GM21526 (cell line): Measurements from ENCODE around the gene ADAM19.

Experiments
- ATAC-seq: cut with Tn5 transposase; IDR thresholded peaks from one replicate; pipeline ENCODE4 v1.9.1; 2021; ENCODE audit warnings: moderate library complexity; ENCODE audit not compliant: unreplicated experiment, low FRiP score

Gene ADAM19

DNA sequence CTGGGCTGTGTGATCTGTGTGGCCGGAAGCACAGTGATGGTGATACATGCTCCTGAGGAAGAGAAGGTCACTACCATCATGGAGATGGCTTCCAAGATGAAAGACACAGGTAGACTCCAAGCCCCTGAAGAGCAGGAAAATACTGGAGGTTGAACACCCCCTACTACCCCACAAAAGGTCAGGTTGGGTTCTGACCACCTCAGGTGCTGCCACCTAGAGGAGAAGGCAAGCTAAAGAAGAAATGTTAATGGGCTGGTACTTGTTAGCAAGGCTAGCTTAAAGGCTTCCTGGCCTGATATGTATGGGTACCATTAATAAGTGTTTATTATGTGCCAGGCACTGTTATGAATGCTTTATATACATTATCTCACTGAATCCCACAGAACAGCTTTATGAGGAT lies 103.9 kb downstream of the ADAM19 start:
- ATAC-seq: no peak

DNA sequence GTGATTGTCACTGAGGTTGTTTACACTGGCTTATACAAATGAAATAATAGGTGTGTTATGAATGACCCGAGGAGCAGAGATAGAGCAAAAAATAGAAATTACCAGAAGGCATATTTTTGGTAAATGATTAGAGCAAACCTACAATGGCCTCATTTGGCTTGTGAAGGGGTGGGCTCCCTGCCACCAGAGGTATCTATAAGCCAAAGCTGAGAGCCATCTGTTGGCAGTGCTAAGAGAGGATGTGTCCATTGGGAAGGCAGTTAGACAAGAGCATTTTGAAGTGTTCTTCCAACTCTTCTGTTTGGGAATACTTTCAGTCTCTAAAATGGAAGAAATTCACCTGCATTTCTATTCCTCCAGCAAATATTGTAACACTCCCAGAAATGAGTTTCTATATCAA lies 104.9 kb downstream of the ADAM19 start:
- ATAC-seq: no peak

DNA sequence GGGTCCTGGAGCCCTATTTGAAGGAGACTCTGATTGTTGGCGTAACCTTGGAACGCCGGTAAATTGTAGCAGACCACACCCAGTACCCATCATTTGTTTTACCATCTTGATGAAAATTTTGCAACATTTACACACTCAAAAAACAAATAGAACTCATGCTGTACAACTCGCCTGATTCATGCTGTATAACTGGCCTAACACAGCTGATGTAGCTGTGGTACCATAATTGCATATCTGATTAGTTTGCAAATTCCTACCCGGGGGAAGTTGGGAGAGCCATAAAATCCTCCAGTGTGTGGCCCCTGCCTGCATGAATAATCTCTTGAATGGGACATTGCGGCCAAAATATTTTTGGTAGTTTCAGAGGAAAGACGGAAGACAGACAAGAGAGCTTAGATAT lies 105.9 kb downstream of the ADAM19 start:
- ATAC-seq: no peak

DNA sequence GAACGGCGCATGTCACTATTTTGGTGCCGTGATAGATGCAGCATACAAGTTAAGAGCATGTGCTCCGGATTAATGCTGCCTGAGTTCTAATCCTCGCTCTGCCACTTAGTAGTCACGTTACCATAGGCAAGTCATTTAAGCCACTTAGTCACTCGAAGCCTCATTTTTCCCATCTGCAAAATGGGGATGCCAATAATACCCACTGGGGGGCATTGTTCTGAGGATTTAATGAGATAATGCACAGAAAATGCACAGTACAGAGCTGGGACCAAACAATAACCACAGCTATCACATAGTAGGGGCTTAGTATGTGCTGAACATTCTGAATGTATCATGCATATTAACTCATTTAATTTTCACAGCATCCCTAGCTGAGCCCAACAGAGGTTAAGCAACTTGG lies 106.5 kb downstream of the ADAM19 start:
- no peak for ATAC-seq

DNA sequence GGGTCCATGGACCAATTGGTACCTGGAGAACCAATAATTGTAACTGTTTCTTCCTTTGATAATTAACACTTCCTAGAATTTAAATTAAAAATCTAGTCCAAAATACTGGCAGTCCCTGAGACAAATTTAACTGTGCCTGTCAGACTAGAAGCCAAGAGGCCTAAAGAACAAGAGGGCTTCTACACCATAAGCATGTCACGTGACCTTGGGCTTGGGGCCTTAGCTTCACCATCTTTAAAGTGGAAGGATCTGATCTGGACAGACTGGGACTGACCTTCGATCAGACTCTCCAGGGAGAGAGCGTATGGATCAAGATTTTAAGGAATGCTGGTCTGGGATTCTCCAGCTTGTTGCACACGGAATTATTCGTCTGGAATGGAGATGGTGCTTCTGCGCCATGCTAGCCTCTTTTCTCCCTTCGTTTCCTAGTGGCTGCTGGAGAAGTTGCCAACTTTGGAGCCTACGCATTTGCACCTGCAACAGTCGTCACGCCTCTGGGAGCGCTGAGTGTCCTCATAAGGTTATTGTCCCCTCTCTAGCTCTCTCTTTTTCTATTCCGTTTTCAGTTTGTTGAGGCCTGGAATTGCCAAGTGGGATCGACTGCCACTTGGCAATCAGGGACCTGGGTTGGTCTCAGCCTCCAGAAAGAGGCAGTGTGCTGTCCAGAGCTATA lies 107.1 kb downstream of the ADAM19 start:
- no peak for ATAC-seq

DNA sequence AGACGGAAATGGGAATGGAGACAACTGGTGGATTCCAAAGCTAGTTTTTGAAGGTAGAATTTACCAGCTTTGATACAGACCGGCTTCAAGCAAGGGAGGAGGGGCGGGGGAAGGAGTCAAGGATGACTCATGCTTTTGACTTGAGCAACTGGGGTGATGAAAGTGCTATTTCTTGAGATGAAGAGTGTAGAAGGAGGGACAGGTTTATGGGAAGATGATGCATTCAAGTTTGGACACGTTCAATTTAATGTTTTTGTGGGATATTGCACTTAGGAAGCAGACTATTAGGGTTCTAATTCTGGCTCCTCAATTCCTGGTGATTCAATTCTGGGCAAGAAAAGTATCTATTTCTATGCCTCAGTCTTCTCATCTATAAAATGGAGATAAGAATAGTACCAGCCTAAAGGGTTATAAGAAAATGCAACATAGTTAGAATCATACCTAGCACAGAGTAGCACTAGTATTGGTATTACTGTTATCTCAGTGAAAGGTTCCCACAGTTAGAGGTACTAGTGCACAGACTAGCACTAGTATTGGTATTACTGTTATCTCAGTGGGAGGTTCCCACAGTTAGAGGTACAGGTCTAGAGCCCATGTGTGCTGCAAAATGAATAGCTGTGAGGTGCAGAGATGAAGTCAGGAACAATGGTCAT lies 110.9 kb downstream of the ADAM19 start:
- peak; percentile 91 for ATAC-seq

DNA sequence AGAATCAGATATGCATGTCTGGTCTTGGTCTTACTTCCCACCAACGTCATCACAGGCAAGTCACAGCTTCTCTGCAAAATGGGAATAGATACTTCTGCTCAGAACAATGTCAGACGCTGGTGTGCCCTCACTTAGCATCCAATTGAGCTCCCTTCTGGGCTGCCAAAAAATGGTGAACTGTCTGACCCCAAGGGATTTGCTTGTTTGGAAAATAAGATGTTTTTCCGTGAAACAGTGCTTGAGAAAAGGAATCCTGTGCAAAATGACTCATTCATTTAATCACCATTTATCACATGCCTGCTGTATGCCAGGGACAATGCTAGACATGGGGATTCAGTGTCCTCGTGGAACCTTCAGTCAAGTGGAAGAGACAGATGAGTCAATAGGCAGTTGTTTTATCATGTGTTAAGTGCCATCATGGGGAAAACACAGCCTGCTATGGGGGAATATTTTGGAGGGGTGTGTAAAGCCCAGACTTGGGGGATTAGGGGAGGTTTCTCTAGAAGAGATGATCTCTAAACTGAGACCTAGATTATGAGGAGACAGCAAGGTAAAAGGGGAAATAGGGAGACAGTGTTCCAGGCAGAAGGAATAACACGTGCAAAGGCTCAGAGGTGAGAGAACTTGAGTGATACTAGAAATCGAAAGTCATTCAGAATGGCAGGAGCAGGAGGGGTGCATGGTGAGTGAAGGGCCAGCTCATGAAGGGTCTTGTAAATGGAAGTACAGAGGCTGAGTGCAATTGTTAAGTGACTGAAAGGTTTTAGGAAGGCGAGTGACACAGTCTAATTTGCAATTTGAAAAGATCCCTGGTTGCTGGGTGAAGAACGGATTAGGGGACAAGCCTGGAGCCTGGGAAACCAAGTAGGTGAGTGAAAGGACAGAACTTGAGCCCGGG lies 111.7 kb downstream of the ADAM19 start:
- peak; percentile 4 for ATAC-seq

DNA sequence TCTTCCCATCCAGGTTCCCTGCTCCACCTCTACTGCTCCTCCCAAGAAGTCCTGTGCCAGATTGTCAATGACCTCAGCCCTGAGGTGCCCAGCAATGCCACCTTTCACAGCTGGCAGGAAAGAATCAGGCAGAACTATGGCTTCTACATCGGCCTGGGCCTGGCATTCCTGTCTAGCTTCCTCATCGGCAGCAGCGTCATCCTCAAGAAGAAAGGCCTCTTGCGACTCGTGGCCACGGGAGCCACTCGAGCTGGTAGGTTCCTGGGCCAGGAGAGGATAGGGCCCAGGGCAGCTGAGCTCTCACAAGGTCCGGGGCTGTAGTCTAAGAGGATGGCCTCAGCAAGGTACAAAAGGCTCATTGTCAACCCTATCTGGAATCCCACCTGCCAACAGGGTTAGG lies 112.5 kb downstream of the ADAM19 start:
- no peak for ATAC-seq

DNA sequence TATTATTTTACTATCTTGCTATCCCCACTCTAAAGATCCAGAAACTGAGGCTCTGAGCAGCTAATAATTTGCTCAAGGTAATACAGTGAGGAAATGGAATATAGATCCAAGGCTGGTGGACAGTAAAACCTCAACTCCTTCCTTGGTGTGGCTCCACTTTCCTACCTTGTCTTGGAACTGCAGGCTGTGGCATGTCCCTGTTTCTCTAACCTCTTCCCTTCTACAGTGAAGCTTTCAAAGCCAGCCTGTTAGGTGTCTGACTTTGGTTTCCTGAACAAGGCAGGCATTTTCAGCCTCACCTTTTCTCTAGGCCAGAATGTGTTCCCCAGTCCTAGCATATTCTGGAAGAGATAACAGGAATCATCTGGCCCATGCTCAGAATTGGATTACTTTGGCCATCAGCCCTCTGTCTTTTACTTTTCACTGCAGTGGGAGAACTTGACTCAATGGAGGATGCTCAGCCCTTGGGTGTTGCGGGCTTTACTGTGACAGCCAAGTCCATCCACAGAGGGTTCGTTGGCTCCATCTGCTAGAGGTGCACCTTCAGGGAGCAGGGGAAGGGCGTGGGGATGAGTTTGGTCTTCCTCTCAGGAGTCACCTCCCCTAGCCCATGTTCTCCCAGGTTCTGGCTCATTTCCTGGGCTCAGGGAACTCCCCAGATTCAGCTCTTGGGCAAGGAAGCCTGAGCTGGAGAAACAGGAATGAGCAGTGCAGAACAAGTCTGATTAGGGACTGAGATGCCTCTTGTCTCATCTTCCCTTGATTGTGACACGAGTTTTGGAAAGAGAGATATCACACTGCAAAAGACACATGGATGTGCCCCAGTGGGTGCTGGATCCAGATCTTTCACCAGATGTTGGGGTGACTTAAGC lies 114.4 kb downstream of the ADAM19 start:
- ATAC-seq: no peak

DNA sequence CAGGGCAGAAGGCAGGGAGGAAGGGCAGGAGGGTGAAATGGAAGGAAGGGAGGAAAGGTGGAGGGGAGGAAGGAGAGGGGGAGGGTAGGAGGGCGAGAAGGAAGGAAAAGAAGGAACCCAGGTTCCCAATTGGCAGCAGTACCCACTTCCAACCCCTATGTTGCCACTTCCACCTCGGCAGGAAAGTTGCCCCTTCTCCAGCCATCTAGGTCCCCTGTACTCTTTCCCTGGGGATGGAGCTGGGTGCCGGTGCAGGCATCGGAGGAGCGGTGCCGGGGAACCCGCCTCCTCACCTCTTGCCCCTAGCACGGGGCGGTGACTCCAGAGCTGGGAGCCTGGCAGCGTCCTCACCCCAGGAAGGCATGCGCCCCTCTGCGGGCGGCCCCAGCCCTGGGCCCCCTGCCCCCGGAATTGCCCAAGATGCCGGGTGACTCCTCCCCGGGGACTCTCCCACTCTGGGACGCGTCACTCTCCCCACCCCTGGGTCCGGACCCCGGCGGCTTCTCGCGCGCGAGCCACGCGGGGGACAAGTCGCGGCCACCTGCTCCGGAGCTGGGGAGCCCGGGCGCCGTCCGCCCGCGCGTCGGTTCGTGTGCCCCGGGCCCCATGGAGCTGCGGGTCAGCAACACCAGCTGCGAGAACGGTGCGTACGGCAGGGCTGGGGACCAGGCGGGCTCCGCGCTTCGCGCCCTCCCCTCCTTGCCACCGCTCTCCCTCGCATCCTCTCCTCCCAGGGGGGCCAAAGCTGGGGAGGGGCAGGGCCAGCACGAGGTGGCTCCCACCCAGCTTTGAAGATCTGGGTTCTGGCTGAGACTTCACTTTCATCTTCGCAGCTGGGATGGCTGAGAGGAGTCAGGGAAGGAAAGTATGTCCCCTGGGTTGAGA lies 115.6 kb downstream of the ADAM19 start, which contains the start of gene NIPAL4:
NIPAL4 (plus strand) TSS at position 499 of the 885 bp plus-strand sequence; CDS start at position 607, 108 bp downstream.
- no peak for ATAC-seq

DNA sequence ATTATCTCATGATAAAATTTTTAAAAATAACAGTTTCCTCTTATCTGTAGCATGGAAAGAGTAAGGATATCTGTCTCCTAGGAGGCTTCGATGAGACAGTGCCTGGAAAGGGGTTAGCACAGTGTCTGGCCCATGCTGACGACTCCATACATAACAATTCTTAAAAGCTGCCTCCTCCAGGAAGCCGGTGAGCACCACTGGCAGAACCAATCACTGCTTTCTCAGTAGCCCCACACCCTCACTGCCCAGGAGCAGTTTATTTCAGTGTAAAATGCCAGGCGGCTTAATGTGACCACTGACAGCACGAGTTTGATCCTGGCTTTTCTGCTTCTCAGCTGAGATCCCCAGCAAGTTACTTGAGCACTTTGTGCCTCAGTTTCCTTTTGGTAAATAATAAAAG lies 116.7 kb downstream of the ADAM19 start:
- no peak for ATAC-seq

DNA sequence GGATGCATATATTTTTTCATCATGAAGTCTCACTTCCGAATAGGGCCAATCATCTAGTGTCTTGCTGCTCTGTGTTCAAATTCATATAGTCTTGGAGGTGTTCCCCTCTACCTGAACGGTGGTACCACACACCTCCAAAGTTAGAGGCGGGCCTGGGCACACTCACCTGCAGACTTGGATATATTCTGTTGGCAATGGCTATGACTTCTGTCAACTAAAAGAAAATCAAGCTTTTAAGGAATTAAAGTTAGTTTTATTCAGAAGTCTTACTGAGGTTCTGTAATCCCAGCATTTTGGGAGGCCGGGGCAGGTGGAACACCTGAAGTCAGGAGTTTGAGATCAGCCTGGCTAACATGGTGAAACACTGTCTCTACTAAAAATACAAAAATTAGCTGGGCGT lies 118.2 kb downstream of the ADAM19 start:
- no peak for ATAC-seq

DNA sequence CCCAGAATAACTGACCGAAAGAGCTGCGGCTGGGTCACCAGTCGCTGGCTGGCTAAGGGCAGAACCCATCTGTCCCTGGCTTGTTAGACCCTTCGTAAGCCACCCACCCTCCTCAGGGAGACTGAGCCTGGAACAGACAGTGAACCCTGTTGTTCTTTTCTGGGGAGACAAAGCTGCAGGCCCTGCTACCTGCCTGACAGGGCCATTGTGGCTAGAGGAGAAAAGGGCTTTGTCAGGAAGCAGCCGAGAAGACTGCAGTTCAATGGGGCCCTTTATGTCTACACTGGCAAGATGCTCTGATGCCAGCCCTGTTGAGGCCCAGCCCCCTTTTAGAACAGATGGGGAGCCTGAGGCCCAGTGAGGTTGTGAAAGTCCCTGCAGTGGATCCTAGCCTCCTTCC lies 119.3 kb downstream of the ADAM19 start:
- no peak for ATAC-seq

DNA sequence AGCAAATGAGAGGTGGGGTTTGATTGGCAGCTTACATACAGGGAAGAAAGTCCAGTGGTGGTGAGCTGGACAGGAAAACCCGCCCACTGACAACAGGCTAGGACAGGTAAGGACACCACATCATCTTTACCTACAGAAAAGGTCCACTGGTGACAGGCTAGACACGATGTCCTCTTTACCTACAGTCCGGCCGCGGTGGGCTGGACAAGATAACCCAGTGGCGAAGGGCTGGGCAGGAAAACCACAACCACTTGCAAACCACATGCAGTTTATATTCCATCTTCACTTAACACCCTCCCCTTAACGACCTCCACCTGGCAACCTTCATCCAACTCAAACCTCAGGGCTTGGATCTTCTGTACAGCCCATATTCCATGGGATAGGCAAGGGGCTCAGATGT lies 120.5 kb downstream of the ADAM19 start:
- no peak for ATAC-seq

DNA sequence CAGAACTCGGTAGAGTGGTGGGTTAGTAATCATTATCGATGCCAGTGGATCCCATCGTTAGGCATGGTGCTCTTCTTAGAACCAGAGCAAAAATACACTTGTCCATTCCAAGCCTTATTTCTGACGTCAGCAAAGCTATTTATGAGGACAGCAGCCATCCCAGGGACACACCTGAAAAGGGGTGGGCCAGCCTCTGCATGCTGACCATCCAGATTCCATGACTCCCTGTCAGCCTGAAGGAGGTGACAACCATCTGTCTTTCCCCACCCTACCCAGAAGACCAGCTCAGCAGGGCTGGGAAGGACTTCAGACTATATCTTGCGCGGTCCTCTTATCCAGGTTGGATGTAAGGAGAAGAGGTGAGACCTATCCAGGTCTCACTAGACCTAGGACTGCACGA lies 121.3 kb downstream of the ADAM19 start:
- no peak for ATAC-seq

DNA sequence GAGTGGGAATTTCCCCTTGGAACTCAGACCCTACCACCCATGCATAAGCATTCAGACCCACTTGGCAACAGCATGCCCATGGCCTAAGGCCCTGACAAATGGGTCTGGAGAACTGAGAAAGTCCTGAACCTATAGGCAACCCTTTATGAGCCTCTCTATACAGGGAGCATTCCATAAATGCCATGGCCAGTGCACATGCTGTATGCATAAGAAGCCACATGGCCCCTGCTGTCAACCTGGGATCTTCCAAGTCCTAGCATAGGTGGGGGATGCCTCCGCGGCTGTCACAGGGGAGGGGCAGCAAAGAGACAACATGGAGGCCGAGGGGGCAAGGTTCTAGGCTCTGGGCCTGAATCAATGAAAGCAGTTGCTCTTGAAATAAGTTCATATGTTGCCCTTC lies 123.8 kb downstream of the ADAM19 start:
- ATAC-seq: no peak

DNA sequence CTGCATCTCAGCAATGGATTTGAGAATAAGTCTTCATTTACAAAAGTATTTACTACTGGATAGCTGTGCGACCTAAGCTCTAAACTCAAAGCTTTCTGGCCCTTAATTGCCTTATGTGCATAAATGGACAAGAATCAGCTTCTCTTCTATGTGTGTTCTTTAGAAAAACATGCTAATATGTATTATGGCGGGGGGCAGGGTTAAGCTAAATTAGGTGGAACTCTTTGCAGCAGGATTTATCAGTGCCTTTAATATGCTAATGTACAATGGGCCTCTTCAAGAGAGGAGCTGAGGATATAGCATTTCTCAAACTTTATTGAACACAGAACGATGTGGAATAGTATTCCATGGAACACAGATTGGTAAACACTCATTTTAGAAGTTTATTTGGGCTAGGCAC lies 125.6 kb downstream of the ADAM19 start:
- ATAC-seq: no peak

DNA sequence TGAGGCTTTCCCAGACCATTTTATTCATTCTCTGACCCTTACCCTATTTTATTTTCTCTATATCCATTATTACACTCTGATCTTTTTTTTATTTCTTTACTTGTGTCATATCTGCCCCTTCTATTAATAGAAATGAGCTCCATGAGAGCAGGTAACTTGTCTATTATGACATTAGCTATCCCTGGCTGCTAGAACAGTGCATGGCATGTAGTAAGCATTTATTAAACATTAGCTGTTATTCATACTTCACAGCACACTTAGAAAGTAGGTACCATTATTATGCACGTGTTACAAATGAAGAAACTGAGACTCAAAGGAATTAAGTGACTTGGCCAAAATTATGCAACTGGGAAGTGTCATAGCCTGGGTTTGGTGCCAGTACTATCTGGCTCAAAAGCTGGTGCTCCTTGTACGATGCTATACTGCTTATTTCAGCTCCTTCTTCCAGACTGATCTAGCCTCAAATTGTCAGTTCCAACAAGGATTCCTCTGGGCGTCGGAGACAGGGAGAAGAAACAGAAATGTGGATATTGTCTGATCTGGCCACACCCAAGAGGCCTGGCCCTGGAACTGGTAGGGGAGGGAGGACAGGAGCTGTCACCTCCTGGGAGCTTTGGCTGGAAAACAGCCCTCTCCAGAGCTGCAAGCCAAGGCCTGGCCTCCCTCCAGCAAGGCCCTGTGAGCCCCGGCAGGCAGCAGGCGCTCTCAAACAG lies 126.4 kb downstream of the ADAM19 start:
- ATAC-seq: no peak

DNA sequence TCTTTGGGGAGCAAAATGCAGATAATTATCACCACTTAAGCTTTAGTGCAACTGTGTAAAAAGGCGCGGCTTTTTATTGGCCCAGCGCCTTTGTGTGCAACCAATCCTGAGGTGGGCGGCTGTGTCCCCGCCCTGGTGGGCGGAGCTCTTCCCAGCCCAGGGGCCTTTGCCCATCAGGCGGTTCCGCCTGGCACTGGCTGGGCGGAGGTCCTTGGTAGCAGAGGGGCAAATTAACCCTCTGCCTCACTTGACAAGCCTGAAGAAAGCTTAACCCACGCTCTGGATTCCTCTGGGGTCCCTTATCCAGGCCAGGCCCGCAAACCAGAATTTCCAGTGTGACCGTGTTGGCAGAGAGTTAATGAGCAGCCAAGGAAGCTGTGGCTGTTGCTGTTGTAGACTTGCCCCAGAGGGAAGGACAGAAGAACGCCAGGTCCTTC lies 128.4 kb downstream of the ADAM19 start:
- no peak for ATAC-seq
